HG03457 (cell line): ENCODE data around the gene ASTN2.

Source experiments
- ATAC-seq: cut with Tn5 transposase; IDR thresholded peaks from one replicate; pipeline ENCODE4 v1.9.1; 2021; ENCODE audit warnings: moderate number of reproducible peaks; ENCODE audit not compliant: unreplicated experiment

The ASTN2 gene

GRCh38 chr9:117258184-117258866 lies 156.5 kb downstream of the ASTN2 start:
- no peak for ATAC-seq

DNA sequence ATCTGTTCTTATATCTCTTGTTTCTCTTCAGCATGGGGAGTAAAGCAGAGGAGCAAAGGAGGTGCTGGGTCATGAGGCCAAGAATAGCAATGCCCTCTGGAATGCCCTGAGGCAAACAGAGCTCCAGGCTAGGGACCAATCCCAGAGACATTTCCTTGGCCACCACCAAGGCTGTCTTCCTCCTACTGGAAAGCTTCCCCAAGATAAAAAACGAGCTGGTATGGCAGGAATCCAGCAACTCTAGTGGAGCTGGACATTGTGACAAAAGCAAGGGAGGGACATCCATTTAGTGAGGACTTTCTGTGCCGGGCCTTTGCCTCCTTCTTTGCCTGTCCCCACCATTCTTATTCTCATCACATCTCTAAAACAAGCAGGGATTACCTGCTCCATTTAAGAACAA lies 161.6 kb downstream of the ASTN2 start:
- ATAC-seq: no peak

GRCh38 chr9:117250610-117251215 lies 164.1 kb downstream of the ASTN2 start:
- no peak for ATAC-seq

- no peak for ATAC-seq
Observed at GRCh38 chr9:117249799-117250198, 165.1 kb downstream of the ASTN2 start.

DNA sequence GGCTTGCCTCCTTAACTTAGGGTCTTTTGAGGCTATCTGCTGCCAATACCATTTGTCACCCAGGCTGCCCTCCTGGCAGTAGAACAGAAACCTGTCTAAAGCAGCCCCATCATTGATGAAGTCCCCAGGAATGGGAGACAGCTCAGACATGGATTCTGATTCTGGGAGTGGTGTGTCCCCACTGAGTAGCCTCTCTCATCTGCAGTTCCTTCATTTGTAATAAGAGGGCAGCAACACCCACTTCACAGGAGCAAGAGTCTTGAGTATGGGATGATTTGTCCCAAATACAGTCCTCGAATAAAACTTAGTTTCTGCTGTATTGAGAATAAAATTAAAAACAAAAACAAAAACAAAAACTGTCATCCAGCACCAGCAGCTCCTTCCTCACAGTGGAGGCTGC lies 167.6 kb downstream of the ASTN2 start:
- ATAC-seq: no peak

DNA sequence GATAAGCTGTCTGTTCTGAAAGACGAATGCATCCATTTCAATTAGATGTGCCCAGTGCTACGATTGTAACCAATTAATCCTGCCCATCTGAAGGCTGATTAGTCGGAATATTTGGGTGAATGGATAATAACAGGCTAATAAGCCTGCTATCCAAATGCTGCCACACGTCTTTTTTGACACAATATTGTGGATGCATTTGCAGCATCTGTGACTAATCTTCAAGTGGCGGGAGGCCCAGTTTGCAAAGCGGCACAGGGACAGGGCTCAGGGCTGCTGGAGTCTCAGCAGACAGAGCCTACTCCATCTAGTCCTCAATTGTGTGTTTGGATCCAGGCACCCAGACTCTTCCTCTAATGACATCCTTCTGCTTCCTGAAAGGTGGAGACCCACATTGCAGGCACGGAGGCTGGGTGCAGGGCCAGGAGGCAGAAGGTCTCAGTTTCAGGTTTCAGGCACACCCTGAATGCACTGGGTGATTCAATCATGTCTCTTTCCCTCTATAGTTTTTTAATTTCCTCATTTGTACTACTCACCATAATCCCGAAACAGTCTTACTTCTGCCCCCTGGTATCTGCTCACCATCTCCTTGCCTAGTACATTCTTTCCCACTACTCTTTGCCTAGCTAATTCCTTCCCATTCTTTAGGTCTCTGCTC lies 169.6 kb downstream of the ASTN2 start:
- no peak for ATAC-seq

DNA sequence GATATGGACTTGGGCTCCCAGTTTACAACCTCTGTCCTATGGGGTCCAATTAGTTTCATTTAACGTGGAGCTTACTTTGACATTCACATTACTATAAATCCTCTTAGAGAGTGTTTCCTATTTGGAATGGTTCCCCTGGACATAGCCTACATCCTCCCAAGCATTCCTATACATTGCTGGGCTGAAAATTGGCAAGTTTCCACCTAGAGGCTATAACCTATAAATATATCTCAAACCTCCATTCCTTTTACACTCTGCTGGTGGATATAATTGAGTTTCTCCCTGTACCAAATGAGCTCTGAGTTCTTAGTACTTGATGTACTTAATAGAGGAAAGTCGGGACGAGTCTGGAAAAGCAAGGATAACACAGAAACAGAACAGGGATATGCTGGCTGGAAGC lies 172.8 kb downstream of the ASTN2 start:
- ATAC-seq: no peak

- no peak for ATAC-seq
Observed at GRCh38 chr9:117239428-117239827, 175.4 kb downstream of the ASTN2 start.

DNA sequence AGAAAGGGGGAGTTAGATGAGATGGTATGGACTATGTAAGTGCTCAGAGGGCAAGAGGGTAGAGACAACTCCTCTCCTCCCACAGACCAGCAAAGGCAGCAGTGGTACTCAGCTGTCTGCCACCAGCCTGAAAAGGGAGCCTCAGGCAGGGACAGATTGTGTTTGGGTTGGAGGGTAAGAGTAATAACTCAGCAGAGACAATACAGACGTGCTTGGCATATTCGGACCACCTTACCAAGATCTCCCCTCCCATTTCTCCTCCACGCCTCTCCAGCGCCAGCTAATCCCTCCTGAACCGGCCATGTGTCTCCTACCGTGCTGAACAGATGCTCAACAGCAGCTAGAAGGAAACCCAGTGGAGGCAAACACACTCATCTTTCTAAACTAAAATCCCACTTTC lies 180.8 kb downstream of the ASTN2 start:
- no peak for ATAC-seq

DNA sequence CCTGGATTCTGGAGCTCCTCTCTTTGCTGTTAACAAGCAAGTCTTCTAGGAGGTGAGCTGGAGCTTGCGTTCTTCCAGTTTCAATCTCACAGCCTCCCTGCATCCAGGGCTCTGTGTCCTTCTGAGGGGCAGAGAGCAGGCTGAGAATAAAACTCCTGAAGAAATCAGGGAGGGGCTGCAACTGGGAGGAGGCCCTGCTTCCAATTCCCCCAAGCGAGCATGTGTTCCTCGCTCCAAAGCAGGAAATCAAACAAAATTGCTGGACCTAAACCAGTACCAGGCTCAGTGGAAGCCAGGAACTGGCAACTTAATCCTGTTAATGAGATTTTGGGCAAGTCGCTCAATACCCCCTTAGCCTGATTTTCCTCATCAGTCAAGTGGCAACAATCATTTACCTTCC lies 181.8 kb downstream of the ASTN2 start:
- ATAC-seq: no peak

GRCh38 chr9:117232281-117232680 lies 182.6 kb downstream of the ASTN2 start:
- no peak for ATAC-seq

- no peak for ATAC-seq
Observed at GRCh38 chr9:117231012-117231411, 183.8 kb downstream of the ASTN2 start.

GRCh38 chr9:117224695-117225094 lies 190.2 kb downstream of the ASTN2 start:
- no peak for ATAC-seq

GRCh38 chr9:117218951-117219350 lies 195.9 kb downstream of the ASTN2 start:
- no peak for ATAC-seq

DNA sequence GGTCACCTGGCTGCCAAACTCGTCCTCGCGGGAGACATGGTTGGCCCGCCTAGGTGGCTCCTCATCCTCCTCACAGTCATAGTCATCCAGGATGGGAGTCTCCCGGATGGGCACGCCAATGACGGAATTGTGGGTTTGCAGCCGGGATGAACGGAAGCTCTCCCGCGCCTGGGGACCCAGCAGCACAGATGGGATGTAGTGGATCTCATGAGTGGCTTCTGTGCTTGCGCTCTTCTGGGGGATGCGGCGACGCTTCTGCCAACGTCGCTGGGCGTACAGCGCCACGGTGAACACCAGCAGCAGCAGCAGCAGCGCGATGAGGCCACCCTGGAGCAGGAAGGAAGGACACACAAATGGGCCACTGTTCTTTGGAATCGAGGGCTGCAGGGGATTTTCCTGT lies 200.4 kb downstream of the ASTN2 start:
- ATAC-seq: no peak

DNA sequence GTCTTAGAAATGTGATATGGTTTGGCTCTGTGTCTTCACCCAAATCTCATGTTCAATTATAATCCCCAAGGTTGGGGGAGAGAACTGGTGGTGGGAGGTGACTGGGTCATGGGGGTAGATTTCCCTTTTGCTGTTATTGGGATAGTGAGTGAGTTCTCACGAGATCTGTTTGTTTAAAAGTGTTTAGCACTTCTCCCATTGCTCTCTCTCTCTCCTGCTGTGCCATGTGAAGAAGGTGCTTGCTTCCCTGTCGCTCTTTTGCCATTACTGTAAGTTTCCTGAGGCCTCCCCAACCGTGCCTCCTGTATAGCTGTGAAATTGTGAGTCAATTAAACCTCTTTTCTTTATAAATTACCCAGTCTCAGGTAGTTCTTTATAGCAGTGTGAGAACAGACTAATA lies 203.6 kb downstream of the ASTN2 start:
- no peak for ATAC-seq

GRCh38 chr9:117205806-117206205 lies 209.1 kb downstream of the ASTN2 start:
- ATAC-seq: no peak

GRCh38 chr9:117204971-117205370 lies 209.9 kb downstream of the ASTN2 start:
- ATAC-seq: no peak

- ATAC-seq: no peak
Observed at GRCh38 chr9:117191504-117192261, 223.2 kb downstream of the ASTN2 start.

DNA sequence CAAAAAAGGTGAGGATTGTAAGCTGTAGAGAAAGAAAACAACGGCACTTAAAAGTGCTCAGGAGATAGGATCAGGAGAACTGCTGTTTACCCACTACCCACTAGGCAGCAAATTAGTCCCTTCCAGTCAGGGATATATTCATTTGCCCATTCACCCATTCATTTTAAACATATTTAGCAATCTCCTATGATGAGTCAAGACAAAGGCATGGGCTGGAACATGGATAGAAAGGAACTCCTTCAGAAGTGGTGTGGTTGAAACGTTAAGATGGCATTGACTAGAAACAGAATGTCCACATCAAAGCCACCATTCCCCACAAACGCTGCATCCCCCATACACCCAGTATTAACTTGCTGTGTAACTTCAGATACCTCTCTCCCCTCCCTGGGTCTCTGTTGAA lies 225.7 kb downstream of the ASTN2 start:
- ATAC-seq: no peak

DNA sequence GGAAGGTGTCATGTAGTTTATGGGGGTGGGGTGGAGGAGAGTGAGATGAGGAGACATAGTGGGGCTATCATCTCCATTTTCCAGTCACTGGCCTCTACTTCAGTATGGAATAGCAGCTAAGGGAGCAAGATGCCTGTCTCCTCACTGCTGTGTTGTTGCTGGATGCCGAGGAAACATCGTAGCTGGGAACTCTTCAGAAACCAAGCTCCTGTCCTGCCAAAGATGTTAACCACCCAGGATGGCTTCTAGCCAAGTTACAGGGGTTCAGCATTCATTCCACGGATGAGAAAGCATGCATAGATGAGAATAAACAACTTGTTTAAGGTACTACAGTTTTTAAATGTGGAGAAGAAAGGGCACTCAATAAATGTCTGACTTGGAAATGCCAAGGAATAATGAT lies 226.5 kb downstream of the ASTN2 start:
- no peak for ATAC-seq

DNA sequence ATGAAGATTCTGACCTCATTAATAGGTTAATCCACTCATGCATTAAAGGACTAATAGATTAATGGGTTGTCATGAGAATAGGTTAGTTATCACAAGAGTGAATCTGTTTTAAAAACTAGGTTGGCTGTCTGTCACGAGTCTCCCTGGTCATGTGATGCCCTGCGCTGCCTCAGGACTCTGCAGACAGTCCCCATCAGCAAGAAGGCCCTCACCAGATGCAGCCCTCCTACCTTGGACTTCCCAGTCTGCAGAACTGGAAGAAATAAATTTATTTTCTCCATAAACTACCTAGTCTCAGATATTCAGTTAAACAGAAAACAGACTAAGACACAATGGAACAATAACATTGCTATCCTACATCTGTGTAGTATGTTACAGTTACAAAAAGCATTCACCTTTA lies 227.4 kb downstream of the ASTN2 start:
- ATAC-seq: no peak
